H1 (cell line): Measurements from ENCODE around the gene HSPA2. TPM values are rescaled to one million over a fixed set of nuclear protein-coding genes. Genes with fewer than 3 reads are reported as not detected.

Experiments used
- CTCF ChIA-PET: fragments of 300-600 bp; sonication (Branson Sonifier 250); formaldehyde crosslinking; loops from one replicate; lab custom pipeline; 2021; ENCODE audit not compliant: partially characterized antibody; lab: Charles Lee
- POLR2A ChIA-PET: fragments of 300-600 bp; sonication (Branson Sonifier 250); formaldehyde crosslinking; loops from one replicate; lab custom pipeline; 2021; ENCODE audit warnings: inconsistent platforms; ENCODE audit not compliant: partially characterized antibody; lab: Charles Lee
- DNase-seq, 2 experiments: peaks; one replicate each; pipeline versions ENCODE4 v3.0.0 to v3.0.0-alpha.2; 2010 to 2022; ENCODE audit warnings: low spot score in 2 of 2, low read depth in 1 of 2, mixed read lengths in 1 of 2
- FAIRE-seq: peaks from 2 replicates; lab custom pipeline; 2011; peaks lifted over from hg19 to GRCh38; lab: Jason Lieb, UNC
- H2AFZ ChIP-seq: 2 replicates; pipeline ENCODE4 v1.8.1; 2012; ENCODE audit warnings: low read length, inconsistent platforms
- H2AK5ac ChIP-seq: 2 replicates; pipeline ENCODE4 v1.6.1; 2013; ENCODE audit warnings: low read depth, low read length
- H2BK120ac ChIP-seq: replicated peaks from 2 replicates; pipeline ENCODE3; 2013; ENCODE audit warnings: low read depth, low read length, inconsistent platforms
- H2BK12ac ChIP-seq: 2 replicates; pipeline ENCODE4 v1.6.1; 2013; ENCODE audit warnings: low read depth, low read length
- H2BK15ac ChIP-seq: 2 replicates; pipeline ENCODE4 v1.6.1; 2013; ENCODE audit warnings: low read length
- H2BK20ac ChIP-seq: 2 replicates; pipeline ENCODE4 v1.6.1; 2013; ENCODE audit warnings: low read length
- H2BK5ac ChIP-seq: 2 replicates; pipeline ENCODE4 v1.6.1; 2013; ENCODE audit warnings: low read depth, low read length
- H3K14ac ChIP-seq: 2 replicates; pipeline ENCODE4 v1.6.1; 2013; ENCODE audit warnings: inconsistent platforms; ENCODE audit not compliant: insufficient read length
- H3K18ac ChIP-seq: 2 replicates; pipeline ENCODE4 v1.6.1; 2013; ENCODE audit warnings: low read length; ENCODE audit errors: extremely low read depth
- H3K23ac ChIP-seq: 2 replicates; pipeline ENCODE4 v1.6.1; 2013; ENCODE audit warnings: inconsistent platforms; ENCODE audit not compliant: insufficient read length
- H3K23me2 ChIP-seq: 2 replicates; pipeline ENCODE4 v1.6.1; 2013; ENCODE audit warnings: low read depth, low read length
- H3K27ac ChIP-seq: 2 replicates; pipeline ENCODE4 v1.6.1; 2011; ENCODE audit warnings: low read depth, low read length, inconsistent platforms
- H3K27me3 ChIP-seq, 4 experiments: replicated peaks in 1 of 4; 1 replicate in 1 of 4; 2 replicates in 3 of 4; pipeline versions ENCODE4 v1.6.1 to v1.8.1; 2011 to 2013; ENCODE audit warnings: low read length in 3 of 4, mild to moderate bottlenecking in 3 of 4, inconsistent platforms in 2 of 4, mixed read lengths in 2 of 4, moderate library complexity in 1 of 4; ENCODE audit not compliant: control insufficient read depth in 3 of 4, insufficient read depth in 3 of 4; ENCODE audit errors: extremely low read depth in 1 of 4
- H3K36me3 ChIP-seq, 4 experiments: 2 replicates each; pipeline versions ENCODE4 v1.6.1 to v1.8.1; 2011 to 2013; ENCODE audit warnings: mild to moderate bottlenecking in 4 of 4, low read length in 3 of 4, moderate library complexity in 2 of 4, control low read depth in 1 of 4, inconsistent platforms in 1 of 4; ENCODE audit not compliant: insufficient read depth in 4 of 4, control insufficient read depth in 2 of 4
- H3K4ac ChIP-seq: replicated peaks from 2 replicates; pipeline ENCODE3; 2013; ENCODE audit warnings: low read length, low read depth, mixed read lengths, inconsistent platforms; ENCODE audit not compliant: insufficient read length
- H3K4me1 ChIP-seq, 4 experiments: replicated peaks in 1 of 4; 1 replicate in 1 of 4; 2 replicates in 3 of 4; pipeline versions ENCODE4 v1.6.1 to v1.8.1; 2011 to 2013; ENCODE audit warnings: low read length in 3 of 4, inconsistent platforms in 2 of 4, mixed read lengths in 1 of 4; ENCODE audit not compliant: insufficient read depth in 4 of 4, control insufficient read depth in 3 of 4
- H3K4me2 ChIP-seq, 2 experiments: 2 replicates each; pipeline versions ENCODE4 v1.6.1 to v1.8.1; 2011 to 2013; ENCODE audit warnings: low read depth in 2 of 2, low read length in 2 of 2, control low read depth in 1 of 2, inconsistent platforms in 1 of 2, mild to moderate bottlenecking in 1 of 2; ENCODE audit not compliant: insufficient read depth in 1 of 2
- H3K4me3 ChIP-seq, 4 experiments: fragments of 200-600, 300-600 bp in 1 of 4; sonication (generic), shearing (Covaris generic), sonication (Bioruptor Twin) in 1 of 4; 2 replicates each; pipeline versions ENCODE4 v1.5.1 to v1.8.1; 2011 to 2016; ENCODE audit warnings: low read length in 4 of 4, low read depth in 3 of 4, control low read depth in 2 of 4, inconsistent platforms in 2 of 4, mild to moderate bottlenecking in 2 of 4, mixed read lengths in 1 of 4, moderate library complexity in 1 of 4; ENCODE audit not compliant: insufficient read depth in 2 of 4; ENCODE audit errors: extremely low read depth in 1 of 4
- H3K56ac ChIP-seq: replicated peaks from 2 replicates; pipeline ENCODE3; 2013; ENCODE audit warnings: low read depth, mild to moderate bottlenecking, mixed read lengths, low read length, inconsistent platforms; ENCODE audit not compliant: insufficient read length
- H3K79me1 ChIP-seq: 2 replicates; pipeline ENCODE4 v1.6.1; 2013; ENCODE audit warnings: low read depth, low read length, control low read depth
- H3K79me2 ChIP-seq, 2 experiments: 2 replicates each; pipeline versions ENCODE4 v1.6.1 to v1.8.1; 2012 to 2013; ENCODE audit warnings: low read length in 2 of 2, mild to moderate bottlenecking in 2 of 2, inconsistent platforms in 1 of 2; ENCODE audit not compliant: insufficient read depth in 2 of 2, control insufficient read depth in 1 of 2
- H3K9ac ChIP-seq, 4 experiments: replicated peaks in 1 of 4; 1 replicate in 1 of 4; 2 replicates in 3 of 4; pipeline versions ENCODE4 v1.6.1 to v1.8.1; 2011 to 2013; ENCODE audit warnings: low read depth in 3 of 4, low read length in 3 of 4, control low read depth in 2 of 4, mild to moderate bottlenecking in 2 of 4, moderate library complexity in 2 of 4, inconsistent platforms in 1 of 4; ENCODE audit errors: extremely low read depth in 1 of 4
- H3K9me3 ChIP-seq, 2 experiments: 2 replicates each; pipeline versions ENCODE4 v1.6.1 to v1.8.1; 2012 to 2013; ENCODE audit warnings: mild to moderate bottlenecking in 2 of 2, moderate library complexity in 2 of 2, control low read depth in 1 of 2, inconsistent platforms in 1 of 2, low read depth in 1 of 2, low read length in 1 of 2, mixed read lengths in 1 of 2; ENCODE audit not compliant: insufficient read depth in 2 of 2
- H4K20me1 ChIP-seq, 2 experiments: replicated peaks in 1 of 2; 2 replicates each; pipeline versions ENCODE3 to v1.8.1; 2011 to 2013; ENCODE audit warnings: inconsistent platforms in 2 of 2, low read length in 2 of 2, mild to moderate bottlenecking in 1 of 2; ENCODE audit not compliant: insufficient read depth in 2 of 2, control insufficient read depth in 1 of 2
- H4K5ac ChIP-seq: 2 replicates; pipeline ENCODE4 v1.6.1; 2013; ENCODE audit warnings: low read length, low read depth, mixed read lengths, inconsistent platforms; ENCODE audit not compliant: insufficient read length
- H4K8ac ChIP-seq: 2 replicates; pipeline ENCODE4 v1.8.0; 2013; ENCODE audit warnings: mild to moderate bottlenecking, moderate library complexity, low read length, inconsistent platforms; ENCODE audit not compliant: insufficient read depth; ENCODE audit errors: extremely low read depth
- H4K91ac ChIP-seq: replicated peaks from 2 replicates; pipeline ENCODE3; 2013; ENCODE audit warnings: low read length, mixed read lengths, inconsistent platforms; ENCODE audit not compliant: insufficient read length
- ASH2L ChIP-seq: fragments of 200-600, 300-600 bp; sonication (generic); IDR thresholded peaks from one replicate; pipeline ENCODE4 v1.7.1; 2017; ENCODE audit warnings: low read length
- JUND ChIP-seq: IDR thresholded peaks from 2 replicates; pipeline ENCODE4 v1.6.1; 2011; ENCODE audit warnings: mild to moderate bottlenecking, improper control_type of control experiment, low read length
- KDM5A ChIP-seq: fragments of 200-600 bp; IDR thresholded peaks from 2 replicates; pipeline ENCODE4 v1.7.1; 2012; ENCODE audit warnings: mild to moderate bottlenecking, low read length, inconsistent platforms, mixed read lengths
- RNF2 ChIP-seq: fragments of 200-900, 300-1000 bp; sonication (generic); IDR thresholded peaks from 2 replicates; pipeline ENCODE4 v1.7.1; 2016; ENCODE audit warnings: borderline replicate concordance, low read depth, mild to moderate bottlenecking, antibody characterized with exemption, low read length; ENCODE audit not compliant: poor library complexity, severe bottlenecking; ENCODE audit errors: missing control alignments
- WGBS, 2 experiments: shearing (Covaris generic) in 1 of 2; methylation state at CpG; one replicate each; pipeline versions ENCODE4 v1.1.6 to v1.1.7; 2013 to 2015; ENCODE audit warnings: low lambda C conversion rate in 2 of 2, mixed read lengths in 2 of 2, inconsistent platforms in 1 of 2, low coverage in 1 of 2, missing lambda C conversion rate in 1 of 2; ENCODE audit not compliant: insufficient replicate concordance in 2 of 2, insufficient coverage in 1 of 2, insufficient read length in 1 of 2; ENCODE audit errors: extremely low coverage in 1 of 2, missing lambda C conversion rate in 1 of 2; 5-methylcytosine and 5-hydroxymethylcytosine counted together
- polyA plus RNA-seq, 7 experiments: library from polyadenylated mRNA; depleted of rRNA in 3 of 7; stranded (reverse) in 5 of 7; unstranded in 2 of 7; fragments of >200 nt in 5 of 7; fragments of 200-250 nt in 2 of 7; gene quantifications; 1 replicate in 5 of 7; 2 replicates in 1 of 7; 4 replicates in 1 of 7; pipeline versions ENCODE4 v1.2.1 to v1.2.3, GENCODE V29; 2011 to 2013; ENCODE audit warnings: missing spikeins in 2 of 7, mixed read lengths in 2 of 7
- total RNA-seq: library from RNA; stranded (reverse); fragmentation: NEBNext Ultra II Directional; extraction: Animal tissue kit (Norgen Biotek cat#: 25700); gene quantifications from 2 replicates; pipeline ENCODE4 v1.2.1, GENCODE V29; 2021

Gene HSPA2
- total and polyA plus RNA-seq, 2 of the 8 experiments (the other 6 are each of a cell fraction or from before 2014, with no cell fraction given), result 30.5 to 82.9 TPM

- FAIRE-seq (no peak), DNase-seq (no peak)
- no peak overlapping the region for H2BK120ac ChIP-seq
- no peak overlapping the region for H3K4me2 ChIP-seq
- TF ChIP-seq KDM5A, result no peak
- TF ChIP-seq RNF2, result no peak
- no peak for TF ChIP-seq JUND
- TF ChIP-seq ASH2L, result no peak
- H4K5ac ChIP-seq, result no peak overlapping the region
- H3K4ac ChIP-seq, result no peak overlapping the region
- no peak overlapping the region for H2AFZ ChIP-seq
- ChIA-PET POLR2A (no interaction called here), CTCF (interaction anchor here (0.6 to 1.0 kb wide), 2 partner anchors 12 to 28 kb away, joined by 3 to 5 read pairs; no protein-coding TSS in a partner anchor)
- H4K8ac ChIP-seq, result no peak overlapping the region
- no peak overlapping the region for H2BK12ac ChIP-seq
- H3K9ac ChIP-seq, result no peak overlapping the region
- H2AK5ac ChIP-seq, result no peak overlapping the region
- no peak overlapping the region for H2BK20ac ChIP-seq
- H3K27ac ChIP-seq, result no peak overlapping the region
- no peaks in the 10 kb centered on the region for H3K9me3 ChIP-seq
- H3K23ac ChIP-seq, result no peak overlapping the region
- no peaks in the 10 kb centered on the region for H3K79me2 ChIP-seq
- no peaks in the 10 kb centered on the region for H3K27me3 ChIP-seq
- H3K56ac ChIP-seq, result no peak overlapping the region
- H3K79me1 ChIP-seq, result no peaks in the 10 kb centered on the region
- 100% methylated on average over 1 of the region's 1 CpG; no CpG with 5 or more reads in 1 of the 2 experiments for WGBS, 2 experiments
- no peak overlapping the region for H2BK15ac ChIP-seq
- no peak overlapping the region for H2BK5ac ChIP-seq
- no peaks in the 10 kb centered on the region for H3K23me2 ChIP-seq
- H4K20me1 ChIP-seq, result no peaks in the 10 kb centered on the region
- H4K91ac ChIP-seq, result no peak overlapping the region
- H3K14ac ChIP-seq, result no peak overlapping the region
- H3K4me1 ChIP-seq, result peaks cover 3 to 14% (median 6%) of the 10 kb centered on the region in 4 experiments; a peak in 4 of 7 replicates
- no peaks in the 10 kb centered on the region for H3K36me3 ChIP-seq
- H3K4me3 ChIP-seq, result no peak overlapping the region
- H3K18ac ChIP-seq, result no peak overlapping the region
These were observed 43.6 kb downstream of the HSPA2 start for GRCh38 chr14:64584190-64584589.
